B cell (primary cell): Measurements from ENCODE around the gene KTI12. TPM values are rescaled to one million over a fixed set of nuclear protein-coding genes. Genes with fewer than 3 reads are reported as not detected.
A peak's percentile ranks its signal among the peaks of the same experiment; 100 is the strongest.

Source experiments
- ATAC-seq: fragments of 200-7000 bp; cut with Tn5 transposase; one replicate; pipeline ENCODE4 v1.10.0; 2021; ENCODE audit warnings: low read depth, mild to moderate bottlenecking, moderate number of reproducible peaks, moderate library complexity
- CTCF ChIA-PET: fragments of 350-600 bp; sonication (Branson Sonifier 250); formaldehyde crosslinking; loops from one replicate; lab custom pipeline; 2021; ENCODE audit warnings: antibody characterized with exemption, inconsistent platforms; lab: Charles Lee
- POLR2A ChIA-PET: fragments of 350-600 bp; sonication (Branson Sonifier 250); formaldehyde crosslinking; loops from one replicate; lab custom pipeline; 2021; ENCODE audit warnings: antibody characterized with exemption; lab: Charles Lee
- DNase-seq: peaks from one replicate; pipeline ENCODE4 v3.0.0; 2013
- H2AFZ ChIP-seq: 2 replicates; pipeline ENCODE4 v1.6.1; 2012; ENCODE audit warnings: mild to moderate bottlenecking, low read depth, low read length; ENCODE audit not compliant: insufficient read depth, poor library complexity, severe bottlenecking
- H3K27ac ChIP-seq, 2 donors: 1 replicate in 1 of 2; 2 replicates in 1 of 2; pipeline ENCODE4 v1.5.1; 2012 to 2013; ENCODE audit warnings: low read length in 2 of 2, mild to moderate bottlenecking in 2 of 2, moderate library complexity in 1 of 2
- H3K27me3 ChIP-seq, 4 experiments: fragments of 200-600 bp in 1 of 4; sonication (generic) in 1 of 4; replicated peaks in 1 of 4; 1 replicate in 2 of 4; 2 replicates in 2 of 4; pipeline versions ENCODE4 v1.6.1 to v1.7.0; 2013 to 2016; ENCODE audit warnings: low read length in 3 of 4, mild to moderate bottlenecking in 2 of 4, mixed read lengths in 1 of 4, moderate library complexity in 1 of 4; ENCODE audit not compliant: insufficient read depth in 4 of 4, control insufficient read depth in 3 of 4; ENCODE audit errors: control extremely low read depth in 1 of 4
- H3K36me3 ChIP-seq, 2 experiments: replicated peaks in 1 of 2; 1 replicate in 1 of 2; 2 replicates in 1 of 2; pipeline versions ENCODE4 v1.6.1 to v1.7.1; 2013; ENCODE audit warnings: low read length in 1 of 2; ENCODE audit not compliant: insufficient read depth in 2 of 2, control insufficient read depth in 1 of 2; ENCODE audit errors: control extremely low read depth in 1 of 2, extremely low read depth in 1 of 2
- H3K4me1 ChIP-seq, 2 donors: fragments of 200-600 bp in 1 of 2; sonication (generic) in 1 of 2; 1 replicate in 1 of 2; 2 replicates in 1 of 2; pipeline versions ENCODE4 v1.5.1 to v1.6.1; 2013 to 2017; ENCODE audit warnings: low read length in 2 of 2; ENCODE audit not compliant: control insufficient read depth in 2 of 2, insufficient read depth in 2 of 2
- H3K4me2 ChIP-seq: replicated peaks from 2 replicates; pipeline ENCODE3; 2012; ENCODE audit warnings: mild to moderate bottlenecking, low read depth, low read length; ENCODE audit not compliant: poor library complexity, severe bottlenecking
- H3K4me3 ChIP-seq, 5 experiments: fragments of 200-600 bp in 1 of 5; sonication (generic) in 1 of 5; 1 replicate in 3 of 5; 2 replicates in 2 of 5; pipeline versions ENCODE4 v1.5.1 to v1.7.0; 2011 to 2016; ENCODE audit warnings: low read length in 4 of 5, mild to moderate bottlenecking in 4 of 5, low read depth in 2 of 5, control low read depth in 1 of 5, moderate library complexity in 1 of 5; ENCODE audit not compliant: insufficient read depth in 1 of 5; ENCODE audit errors: control extremely low read depth in 1 of 5, extremely low read depth in 1 of 5
- H3K79me2 ChIP-seq: fragments of 200-600 bp; sonication (generic); one replicate; pipeline ENCODE4 v1.6.0; 2016; ENCODE audit warnings: low read length; ENCODE audit not compliant: control insufficient read depth, insufficient read depth
- H3K9ac ChIP-seq: fragments of 200-600 bp; sonication (generic); 2 replicates; pipeline ENCODE4 v1.6.1; 2017; ENCODE audit warnings: mild to moderate bottlenecking, low read length, moderate library complexity
- H3K9me3 ChIP-seq, 3 donors: one replicate each; pipeline versions ENCODE4 v1.6.1 to v1.7.1; 2013; ENCODE audit warnings: low read length in 2 of 3; ENCODE audit not compliant: control insufficient read depth in 2 of 3, insufficient read depth in 1 of 3; ENCODE audit errors: control extremely low read depth in 1 of 3
- H4K20me1 ChIP-seq: 2 replicates; pipeline ENCODE4 v1.6.0; 2012; ENCODE audit warnings: mild to moderate bottlenecking, low read length; ENCODE audit not compliant: insufficient read depth, control insufficient read depth, poor library complexity, severe bottlenecking
- H3K27ac Mint-ChIP-seq: one replicate; pipeline ENCODE4 v1.8.0; 2021; ENCODE audit warnings: mixed read lengths
- H3K27me3 Mint-ChIP-seq: one replicate; pipeline ENCODE4 v1.8.0; 2021; ENCODE audit warnings: mixed read lengths
- H3K4me1 Mint-ChIP-seq: one replicate; pipeline ENCODE4 v1.8.0; 2021; ENCODE audit warnings: mixed read lengths
- H3K4me3 Mint-ChIP-seq: one replicate; pipeline ENCODE4 v1.8.0; 2021; ENCODE audit warnings: mixed read lengths
- H3K9me3 Mint-ChIP-seq: one replicate; pipeline ENCODE4 v1.8.0; 2022; ENCODE audit warnings: mixed read lengths; ENCODE audit not compliant: insufficient read depth
- CTCF ChIP-seq: fragments of 200-600 bp; IDR thresholded peaks from one replicate; pipeline ENCODE4 v1.8.0; 2022; ENCODE audit warnings: antibody characterized with exemption, mild to moderate bottlenecking
- EZH2 ChIP-seq: IDR thresholded peaks from 2 replicates; pipeline ENCODE4 v1.6.1; 2012; ENCODE audit warnings: borderline replicate concordance, low read depth, mild to moderate bottlenecking, moderate library complexity, low read length; ENCODE audit not compliant: insufficient read depth, poor library complexity, severe bottlenecking
- WGBS: methylation state at CpG from one replicate; pipeline ENCODE4 v1.1.5; 2013; ENCODE audit warnings: missing lambda C conversion rate; ENCODE audit not compliant: insufficient coverage; 5-methylcytosine and 5-hydroxymethylcytosine counted together
- intact Hi-C: fragments of 100-400 bp; cut with micrococcal nuclease; formaldehyde crosslinking; loops from one replicate; pipeline ENCODE4 v1.10.0; 2022
- polyA plus RNA-seq: library from polyadenylated mRNA; depleted of rRNA; stranded (reverse); fragments of >200 nt; gene quantifications from 2 replicates; pipeline ENCODE4 v1.2.3, GENCODE V29; 2012
- total RNA-seq, 2 donors: library from RNA; stranded (reverse); fragments of 120-200 nt in 1 of 2; gene quantifications; 1 replicate in 1 of 2; 2 replicates in 1 of 2; pipeline versions ENCODE4 v1.2.3 to v1.2.4, GENCODE V29; 2013 to 2022

KTI12 gene
- total and polyA plus RNA-seq, 2 donors (not counting 1 experiment from before 2014, with no cell fraction given), result 14.7 to 22.5 TPM

- Histone ChIP-seq H3K9me3 (no peaks in the 10 kb centered on the region), H2AFZ (peak within 1 kb of the TSS; percentile 88), H3K36me3 (peaks cover 0 to 18% of the 10 kb centered on the region in 2 experiments), H3K4me3 (peak within 1 kb of the TSS; percentile 73 to 99 (median 95)), H4K20me1 (peaks cover 17% of the 10 kb centered on the region), H3K4me1 (peaks cover 25 to 31% of the 10 kb centered on the region in 2 donors), H3K27ac (peak within 1 kb of the TSS; percentile 85 to 92), H3K27me3 (no peaks in the 10 kb centered on the region), H3K4me2 (peak within 1 kb of the TSS; percentile 96), H3K9ac (peak within 1 kb of the TSS; percentile 96), H3K79me2 (peaks cover 65% of the 10 kb centered on the region)
- ChIA-PET CTCF (interaction anchor here (0.7 to 1.0 kb wide), 2 partner anchors 644 to 960 kb away, joined by 3 read pairs; no protein-coding TSS in a partner anchor), POLR2A (interaction anchor here (0.9 to 1.4 kb wide), 3 partner anchors 22 to 674 kb away, joined by 3 to 9 read pairs (median 3); partner anchors contain the start of genes KTI12 and ORC1)
- 0% methylated on average over 28 of the region's 45 CpGs for whole genome bisulfite sequencing
- ATAC-seq (peak; percentile 48), DNase-seq (peak; percentile 83)
- Mint-ChIP-seq H3K4me1 (peaks cover 55% of the 10 kb centered on the region), H3K9me3 (no peaks in the 10 kb centered on the region), H3K4me3 (peak within 1 kb of the TSS; percentile 98), H3K27me3 (no peaks in the 10 kb centered on the region), H3K27ac (peak within 1 kb of the TSS; percentile 97)
- intact Hi-C loops, result loop anchor here (2.0 to 10.0 kb wide), 7 partner anchors 87 to 1142 kb away; partner anchors contain the start of genes CPT2, ECHDC2, OSBPL9 and SCP2
- TF ChIP-seq CTCF (no peak), EZH2 (no peak)
Observed at GRCh38 chr1:52055066-52055865, 21.7 kb upstream of the KTI12 start, which contains the start of gene TXNDC12. TXNDC12 (minus strand) TSS chr1:52055191; CDS start chr1:52055096, 95 bp downstream.
